Omental fat pad (tissue), 4 donors: ENCODE data around the gene ACOXL. TPM values are rescaled to one million over a fixed set of nuclear protein-coding genes. Genes with fewer than 3 reads are reported as not detected.

Source experiments
- ATAC-seq: fragments of 150-250 bp; one replicate; pipeline ENCODE4 v1.9.1; 2016; ENCODE audit warnings: mild to moderate bottlenecking, moderate library complexity; ENCODE audit not compliant: low FRiP score
- DNase-seq: peaks from one replicate; pipeline ENCODE4 v3.0.0-alpha.2; 2019; ENCODE audit warnings: low spot score
- total RNA-seq, 4 donors: library from RNA; depleted of rRNA; stranded (reverse); fragments of >200 nt; gene quantifications; one replicate each; pipeline ENCODE4 v1.1.0, GENCODE V29; 2016
- TF ChIP-seq, protein P1 (sequence below), 3 donors: fragments of 450-650 bp; IDR thresholded peaks; one replicate each; pipeline ENCODE4 v1.5.1; 2016 to 2017; ENCODE audit warnings: antibody characterized with exemption in 3 of 3, mild to moderate bottlenecking in 3 of 3, moderate library complexity in 2 of 3

ACOXL gene
- total RNA-seq, 4 donors from 2014 or later, result 0.12 to 0.84 TPM; not detected in 2

DNA sequence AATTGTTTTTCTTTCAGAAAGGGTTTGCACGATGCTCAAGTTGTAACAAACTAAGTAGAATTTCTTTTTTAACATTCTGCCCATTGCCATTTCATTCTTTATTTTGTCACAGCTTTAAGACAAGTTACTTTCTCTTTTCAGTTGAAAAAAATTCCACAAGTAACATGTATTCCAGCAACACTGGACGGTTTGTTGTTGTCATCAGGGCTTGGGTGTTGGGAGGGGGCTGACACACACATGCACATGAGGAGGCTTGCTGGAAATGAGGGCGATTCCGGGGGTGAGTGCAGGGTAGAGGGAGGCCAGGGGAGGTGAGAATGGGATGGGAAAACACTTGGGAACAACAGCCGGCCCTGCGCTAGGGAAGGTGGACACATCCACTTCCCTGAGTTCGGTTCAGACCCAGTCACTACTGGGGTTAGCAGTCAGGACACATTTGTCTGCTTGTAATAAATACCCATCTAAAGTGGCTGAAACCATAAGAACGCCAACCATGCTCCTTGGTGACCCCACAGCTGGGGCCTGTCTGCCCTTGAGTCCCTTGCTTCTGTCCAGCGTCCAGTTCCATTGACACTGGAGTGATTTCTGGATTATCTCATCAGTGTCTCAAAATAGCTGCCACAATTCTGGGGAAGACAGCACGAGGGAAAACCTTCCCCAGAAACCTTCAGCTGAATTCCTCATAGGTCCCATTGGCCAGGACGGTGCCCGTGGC lies 246.5 kb downstream of the ACOXL start:
- TF ChIP-seq, protein P1, sequence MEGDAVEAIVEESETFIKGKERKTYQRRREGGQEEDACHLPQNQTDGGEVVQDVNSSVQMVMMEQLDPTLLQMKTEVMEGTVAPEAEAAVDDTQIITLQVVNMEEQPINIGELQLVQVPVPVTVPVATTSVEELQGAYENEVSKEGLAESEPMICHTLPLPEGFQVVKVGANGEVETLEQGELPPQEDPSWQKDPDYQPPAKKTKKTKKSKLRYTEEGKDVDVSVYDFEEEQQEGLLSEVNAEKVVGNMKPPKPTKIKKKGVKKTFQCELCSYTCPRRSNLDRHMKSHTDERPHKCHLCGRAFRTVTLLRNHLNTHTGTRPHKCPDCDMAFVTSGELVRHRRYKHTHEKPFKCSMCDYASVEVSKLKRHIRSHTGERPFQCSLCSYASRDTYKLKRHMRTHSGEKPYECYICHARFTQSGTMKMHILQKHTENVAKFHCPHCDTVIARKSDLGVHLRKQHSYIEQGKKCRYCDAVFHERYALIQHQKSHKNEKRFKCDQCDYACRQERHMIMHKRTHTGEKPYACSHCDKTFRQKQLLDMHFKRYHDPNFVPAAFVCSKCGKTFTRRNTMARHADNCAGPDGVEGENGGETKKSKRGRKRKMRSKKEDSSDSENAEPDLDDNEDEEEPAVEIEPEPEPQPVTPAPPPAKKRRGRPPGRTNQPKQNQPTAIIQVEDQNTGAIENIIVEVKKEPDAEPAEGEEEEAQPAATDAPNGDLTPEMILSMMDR (IDR thresholded peaks at IDR 0.05), result no peak

DNA sequence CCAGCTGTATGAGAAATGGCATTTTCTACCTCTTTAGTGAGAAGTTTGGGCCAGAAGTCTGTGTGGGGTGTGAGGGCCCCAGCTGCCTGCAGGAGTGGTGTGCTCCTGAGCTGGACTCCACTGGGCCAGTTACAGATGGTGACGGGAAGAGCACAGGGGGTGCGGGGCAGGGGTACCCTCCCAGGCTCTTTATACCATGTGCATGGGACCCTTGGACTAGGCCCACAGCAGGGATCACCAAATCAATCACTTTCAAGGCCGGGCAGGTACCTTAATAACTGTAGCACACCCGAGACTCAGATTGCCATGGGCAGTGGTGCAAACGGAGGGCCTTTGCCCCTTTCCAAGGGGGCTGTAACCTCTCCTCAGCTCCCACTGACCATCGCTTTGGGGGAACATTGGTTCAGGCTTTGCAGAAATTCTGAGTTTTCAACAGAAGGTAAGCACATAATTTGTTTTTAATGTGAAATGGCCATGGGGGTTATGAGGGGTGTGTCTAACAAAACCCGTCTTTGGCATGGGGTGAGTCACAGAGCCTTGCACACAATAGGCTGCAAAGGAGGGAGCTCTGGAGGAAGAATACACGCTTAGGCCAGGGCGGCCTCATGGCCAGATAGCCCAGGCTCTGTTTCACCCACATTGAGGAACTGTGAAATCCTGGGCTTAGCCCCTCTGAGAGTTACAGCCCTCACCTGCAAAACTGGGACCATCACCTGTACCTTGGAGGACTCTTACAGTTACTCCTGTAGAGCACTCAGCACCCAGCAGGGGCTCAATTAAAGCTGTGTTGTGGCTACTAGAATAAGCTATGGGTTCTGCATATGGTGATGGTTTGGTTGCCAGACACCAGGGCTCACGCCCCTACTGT lies 247.3 kb downstream of the ACOXL start:
- ATAC-seq, result no peak
- TF ChIP-seq, protein P1 (IDR thresholded peaks at IDR 0.05), result no peak
- DNase-seq, result no peak

More for the DNA sequence above, 246.5 kb downstream of the ACOXL start:
- ATAC-seq (no peak), DNase-seq (no peak)

DNA sequence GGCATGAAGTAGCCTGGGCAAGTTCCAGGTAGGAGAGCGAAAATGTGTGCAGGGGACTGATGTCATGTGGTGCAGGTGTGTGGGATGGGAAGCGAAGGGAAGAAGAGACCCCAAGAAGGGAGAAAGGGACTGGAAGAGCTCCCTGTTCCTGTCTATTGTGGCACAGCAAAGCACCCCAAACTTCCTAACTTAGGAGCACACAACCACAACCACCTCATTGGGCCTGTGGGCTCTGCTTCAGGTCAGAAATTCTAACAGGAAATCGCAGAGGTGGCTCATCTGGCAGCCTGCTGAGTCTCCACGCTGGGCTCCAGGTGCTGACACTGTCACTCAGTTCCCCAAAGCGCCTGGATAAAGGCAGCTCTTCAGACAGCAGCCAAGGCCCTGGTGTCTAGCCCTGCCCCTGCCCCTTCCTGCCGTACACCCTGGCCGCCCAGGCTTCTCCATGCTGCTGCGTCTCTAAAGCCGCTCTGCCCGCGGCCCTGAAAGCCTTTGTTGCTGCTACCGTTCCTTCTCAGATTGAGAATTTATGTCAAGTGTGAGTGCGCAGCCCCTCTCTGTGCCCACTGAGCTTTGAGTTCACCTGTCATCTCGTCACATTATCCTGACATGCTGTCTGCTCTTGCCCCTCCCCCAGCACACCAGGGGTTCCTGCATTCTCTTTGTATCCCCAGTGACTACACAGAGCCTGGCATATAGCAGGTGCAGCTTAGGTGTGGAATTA lies 248.1 kb downstream of the ACOXL start:
- no peak for DNase-seq
- no peak for ATAC-seq
- TF ChIP-seq, protein P1 (IDR thresholded peaks at IDR 0.05), result no peak

DNA sequence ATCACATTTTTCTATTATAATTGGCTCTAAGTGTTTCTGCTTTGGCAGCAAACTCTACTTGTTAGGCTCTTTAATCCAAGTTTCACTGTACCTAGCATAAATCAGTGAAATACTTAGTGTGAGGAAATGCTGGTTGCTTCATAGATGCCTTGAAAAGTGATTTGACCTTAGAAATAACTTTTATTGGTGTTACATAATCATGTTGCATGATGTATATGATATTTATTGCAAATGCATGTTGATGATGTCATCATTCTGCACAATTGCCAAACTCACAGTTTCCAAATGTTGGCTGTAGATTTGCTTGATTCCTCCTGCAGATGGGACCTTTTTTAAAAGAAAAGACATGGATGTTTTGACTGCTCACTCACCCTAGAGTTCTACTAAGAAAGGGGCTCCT lies 250.8 kb downstream of the ACOXL start:
- TF ChIP-seq, protein P1 (IDR thresholded peaks at IDR 0.05), result no peak
- DNase-seq (no peak), ATAC-seq (no peak)

DNA sequence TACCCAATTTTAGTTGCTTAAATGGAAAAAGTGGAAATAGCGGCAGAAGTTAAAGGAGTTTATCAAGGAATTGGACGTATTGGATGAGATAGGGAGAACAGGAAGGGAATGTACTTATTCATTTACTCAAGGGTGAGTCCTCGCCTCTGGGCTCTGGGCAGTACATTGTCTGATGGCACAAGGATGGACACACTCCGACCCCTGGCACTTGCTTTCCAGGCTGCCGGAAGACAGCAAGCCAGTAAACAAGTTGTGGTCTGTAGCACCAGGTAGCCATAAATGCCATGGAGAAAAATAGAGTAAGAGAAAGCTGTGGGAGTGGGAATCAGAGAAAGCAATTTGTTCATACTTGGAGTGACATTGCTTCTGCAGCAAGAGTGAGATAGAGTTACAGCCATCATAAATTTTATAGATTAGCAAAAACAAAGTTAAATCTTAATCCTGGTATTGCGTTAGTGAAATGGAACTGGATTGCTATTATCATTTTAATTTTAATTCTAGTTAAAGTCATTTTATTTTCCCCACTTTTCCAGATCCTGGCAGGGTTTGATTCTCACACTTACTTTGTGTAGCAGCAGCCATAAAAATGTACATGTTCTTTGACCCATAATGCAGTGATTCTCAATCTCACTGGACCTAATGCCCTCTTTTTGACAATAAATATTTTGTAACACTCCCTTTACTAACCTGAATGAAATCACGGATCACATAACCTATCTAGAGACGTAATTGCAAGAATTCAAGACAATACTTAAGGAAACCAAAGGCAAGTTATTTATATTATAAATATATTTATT lies 252.5 kb downstream of the ACOXL start:
- no peak for DNase-seq
- TF ChIP-seq, protein P1 (IDR thresholded peaks at IDR 0.05), result no peak
- no peak for ATAC-seq

DNA sequence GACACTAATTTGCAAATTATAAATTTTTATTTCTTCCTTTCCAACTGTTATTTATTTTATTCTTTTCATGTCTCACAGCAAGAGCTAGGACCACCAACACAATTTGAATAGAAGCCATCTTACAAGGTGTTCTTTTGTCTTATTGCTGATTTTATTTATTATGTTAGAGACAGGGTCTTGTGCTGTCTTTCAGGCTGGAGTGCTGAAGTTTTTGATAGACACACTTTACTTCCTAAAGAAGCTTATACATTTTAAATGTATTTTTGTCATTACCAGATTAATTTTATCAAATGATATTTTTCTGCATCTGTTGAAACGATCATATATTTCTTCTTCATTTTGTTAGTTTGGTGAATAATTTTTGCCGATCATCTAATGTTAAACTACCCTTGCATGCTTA lies 258.1 kb downstream of the ACOXL start:
- TF ChIP-seq, protein P1 (IDR thresholded peaks at IDR 0.05), result no peak
- DNase-seq (no peak), ATAC-seq (no peak)
